ENCODE measurements around the gene CDK4.

The CDK4 gene

DNA sequence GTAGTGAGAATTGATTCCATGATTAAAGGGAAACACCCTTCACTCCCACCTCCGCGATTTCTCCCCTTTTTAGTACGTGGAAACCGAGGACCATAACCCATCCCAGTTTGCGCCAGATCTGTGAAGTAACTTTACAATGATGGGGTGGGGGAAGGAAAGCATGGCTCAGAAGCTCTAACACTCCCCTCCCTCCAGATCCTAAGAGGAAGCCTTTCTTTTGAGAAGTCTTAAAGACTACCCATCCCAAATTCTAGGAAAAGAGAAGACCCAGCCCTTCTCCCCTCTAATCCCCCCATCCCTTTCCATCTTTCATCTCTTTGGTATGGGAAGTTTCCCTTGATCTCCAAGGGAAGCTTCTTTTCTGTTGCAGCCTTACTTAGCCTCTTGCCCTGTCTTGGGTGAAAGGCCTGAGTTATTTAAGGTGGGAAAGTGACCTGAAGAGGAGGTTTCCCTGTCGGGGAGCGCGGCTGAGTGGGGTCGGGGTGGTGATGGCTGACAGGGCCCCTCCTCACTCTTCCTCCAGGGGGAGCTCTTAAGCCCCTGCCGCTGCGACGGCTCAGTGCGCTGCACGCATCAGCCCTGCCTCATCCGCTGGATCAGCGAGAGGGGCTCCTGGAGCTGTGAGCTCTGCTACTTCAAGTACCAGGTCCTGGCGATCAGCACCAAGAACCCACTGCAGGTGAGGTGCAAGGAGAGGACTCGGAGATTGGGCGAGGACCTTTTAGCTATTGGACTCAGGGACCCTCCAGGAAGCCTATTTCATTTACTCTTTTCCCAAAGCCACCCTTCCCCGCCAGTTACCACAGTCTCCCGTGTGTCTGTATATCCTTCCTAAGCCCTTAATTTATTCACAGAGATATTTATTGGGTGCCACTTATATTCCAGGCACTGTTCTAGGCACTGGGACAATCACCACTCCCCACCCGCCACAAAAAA is 4.6 kb upstream of the CDK4 start:
- peak; percentile 70 for DNase-seq (ENCODE audit: low read depth)

DNA sequence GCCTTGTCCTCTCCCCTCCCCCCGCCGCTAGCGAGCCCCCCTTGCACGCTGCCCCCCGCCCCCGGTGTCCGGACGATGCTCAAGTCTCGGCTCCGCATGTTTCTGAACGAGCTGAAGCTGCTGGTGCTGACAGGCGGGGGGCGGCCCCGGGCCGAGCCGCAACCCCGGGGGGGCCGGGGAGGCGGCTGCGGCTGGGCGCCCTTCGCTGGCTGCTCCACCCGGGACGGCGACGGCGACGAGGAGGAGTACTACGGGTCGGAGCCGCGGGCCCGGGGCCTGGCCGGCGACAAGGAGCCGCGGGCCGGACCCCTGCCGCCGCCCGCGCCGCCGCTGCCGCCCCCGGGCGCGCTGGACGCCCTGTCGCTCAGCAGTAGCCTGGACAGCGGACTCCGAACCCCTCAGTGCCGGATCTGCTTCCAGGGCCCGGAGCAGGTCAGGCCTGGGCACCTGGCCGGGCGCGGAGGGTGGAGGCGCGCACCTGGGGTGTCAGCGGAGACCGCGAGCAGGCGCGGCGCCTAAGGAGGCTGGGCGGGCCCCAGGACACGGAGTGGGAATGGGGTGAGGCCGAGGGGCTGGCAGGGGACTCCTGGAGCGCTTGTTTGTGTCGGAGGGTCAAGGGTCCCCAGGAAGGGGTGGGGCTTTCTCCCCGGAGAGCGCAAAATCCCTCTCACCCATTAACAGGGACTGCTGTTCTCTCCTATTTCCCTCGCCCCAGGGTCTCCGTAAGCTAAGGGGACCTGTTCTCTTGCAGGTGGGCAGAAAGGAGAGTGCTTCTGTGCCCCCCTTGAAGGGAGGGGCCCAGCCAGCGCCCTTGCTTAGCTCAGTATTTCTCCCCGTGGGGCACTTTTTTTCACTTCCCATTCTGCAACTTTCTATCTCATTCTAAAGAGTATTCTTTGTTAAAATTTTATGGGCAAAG is 3.6 kb upstream of the CDK4 start:
- DNase-seq (ENCODE audit: low read depth) = no peak

- no peak for DNase-seq (ENCODE audit: low read depth)
Observed at GRCh38 chr12:57755194-57755453, 3.0 kb upstream of the CDK4 start.

DNA sequence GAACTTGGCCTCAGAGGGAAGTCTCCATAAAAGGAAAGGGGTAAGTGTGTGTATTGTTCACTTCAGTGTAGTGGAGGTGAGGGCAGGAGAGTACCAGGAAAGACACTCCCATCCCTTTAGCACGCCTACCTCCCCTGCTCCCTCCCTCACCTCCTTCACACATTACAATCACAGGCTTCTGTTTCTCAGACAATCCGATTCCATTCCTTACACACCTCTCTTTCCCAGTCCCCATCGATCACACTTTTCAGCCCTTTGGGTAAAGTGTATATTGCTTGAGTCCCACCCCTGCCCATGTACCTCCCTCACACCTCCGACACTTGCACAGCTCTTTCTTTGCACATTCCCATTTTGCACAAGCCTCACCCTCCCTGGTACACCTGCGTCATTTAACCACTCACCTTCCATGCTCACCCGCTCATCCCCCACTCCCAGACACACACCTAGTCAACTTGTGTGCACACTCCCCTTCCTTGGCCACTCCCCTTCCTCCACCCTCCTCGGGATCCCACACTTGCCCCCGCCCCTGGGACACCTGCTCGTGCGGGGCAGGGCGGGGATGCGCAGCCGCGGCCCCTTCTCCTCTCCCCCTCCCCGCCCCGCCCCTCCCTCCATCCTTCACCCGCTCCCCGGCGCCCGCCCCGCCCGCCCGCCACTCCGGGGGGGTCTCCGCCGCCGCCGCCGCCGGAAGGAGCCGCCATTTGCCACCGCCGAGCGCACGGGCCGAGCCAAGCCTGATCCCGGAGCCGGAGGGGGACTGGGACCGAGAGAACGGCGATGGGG is 2.5 kb upstream of the CDK4 start, which contains the start of gene MARCHF9:
MARCHF9 (plus strand) TSS at position 693 of the 783 bp plus-strand sequence. CDS start 426 bp downstream, outside the sequence.
- peak; percentile 82 for DNase-seq (ENCODE audit: low read depth)

DNA sequence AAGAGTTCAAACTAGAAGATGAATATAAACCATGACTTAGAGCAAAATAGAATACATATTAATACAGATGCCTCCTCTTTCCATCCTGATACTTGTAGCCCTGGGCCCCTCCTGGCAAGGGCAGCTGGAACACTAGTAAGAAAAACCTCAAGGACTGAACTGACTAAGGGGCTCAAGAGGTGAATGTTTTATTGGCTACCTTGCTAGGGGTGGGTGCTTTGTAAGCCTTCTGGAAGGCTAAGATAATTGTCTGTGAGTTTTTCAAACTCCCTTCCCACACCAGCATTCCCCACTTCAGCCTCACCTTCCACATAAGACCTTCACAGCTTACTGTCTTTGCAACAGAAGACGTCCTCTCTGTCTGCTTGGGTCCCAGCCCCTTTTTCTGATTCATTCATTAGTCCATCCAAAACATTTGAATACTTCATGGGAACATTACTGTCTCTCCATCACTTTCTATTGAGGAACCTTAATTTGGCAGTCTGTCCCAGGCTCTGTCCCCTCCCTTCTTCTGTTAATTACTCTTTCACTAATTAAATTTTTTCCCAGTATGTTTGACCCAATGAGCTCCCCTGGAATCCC is 1.7 kb upstream of the CDK4 start:
- no peak for DNase-seq (ENCODE audit: low read depth)

DNA sequence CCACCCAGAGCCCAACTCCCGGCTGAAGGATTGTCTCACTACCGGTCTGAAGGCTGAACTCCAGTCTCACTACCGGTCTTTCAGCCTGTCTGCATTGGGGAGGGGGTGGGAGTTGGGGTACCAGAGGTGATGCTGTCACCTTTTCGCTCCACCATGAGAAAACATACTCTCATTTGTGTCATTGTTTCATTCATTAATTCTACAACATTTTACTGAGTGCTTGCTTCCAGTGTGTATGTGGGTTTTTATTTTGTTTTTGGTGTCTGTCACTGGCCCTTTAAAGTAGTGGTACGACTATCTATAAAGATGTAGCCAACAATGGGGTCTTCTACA is 524 bp upstream of the CDK4 start:
- no peak for DNase-seq (ENCODE audit: low read depth)

DNA sequence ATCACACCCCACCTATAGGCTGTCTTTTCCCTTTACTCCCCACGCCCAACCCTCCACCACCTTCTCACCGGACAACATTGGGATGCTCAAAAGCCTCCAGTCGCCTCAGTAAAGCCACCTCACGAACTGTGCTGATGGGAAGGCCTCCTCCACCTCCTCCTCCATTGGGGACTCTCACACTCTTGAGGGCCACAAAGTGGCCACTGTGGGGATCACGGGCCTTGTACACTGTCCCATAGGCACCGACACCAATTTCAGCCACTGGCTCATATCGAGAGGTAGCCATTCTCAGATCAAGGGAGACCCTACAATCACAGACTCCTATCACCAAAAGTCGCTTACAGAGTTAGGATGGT is 700 bp downstream of the CDK4 start:
- DNase-seq (ENCODE audit: low read depth) = no peak

GRCh38 chr12:57750561-57751431 is 1.3 kb downstream of the CDK4 start:
- no peak for DNase-seq (ENCODE audit: low read depth)

- no peak for DNase-seq (ENCODE audit: low read depth)
Observed at GRCh38 chr12:57749061-57749460, 3.0 kb downstream of the CDK4 start.

- no peak for DNase-seq (ENCODE audit: low read depth)
Observed at GRCh38 chr12:57746025-57746424, 6.1 kb downstream of the CDK4 start.

DNA sequence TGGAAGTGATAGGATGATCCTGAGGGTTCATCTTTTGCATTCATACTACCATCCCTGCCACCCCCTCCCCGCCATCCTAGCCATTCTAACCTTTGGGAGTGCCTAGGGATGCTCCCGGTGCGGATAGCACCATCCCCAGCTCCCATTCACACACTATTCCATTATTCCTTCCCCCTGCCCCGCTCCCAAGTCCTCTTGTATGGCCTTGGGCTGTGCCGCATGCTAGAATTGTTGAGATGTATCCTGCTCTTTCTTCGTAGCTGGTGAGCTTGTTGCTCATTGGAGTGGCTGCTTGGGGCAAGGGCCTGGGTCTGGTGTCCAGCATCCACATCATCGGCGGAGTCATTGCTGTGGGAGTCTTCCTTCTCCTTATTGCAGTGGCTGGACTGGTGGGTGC is 6.6 kb downstream of the CDK4 start:
- no peak for DNase-seq (ENCODE audit: low read depth)

DNA sequence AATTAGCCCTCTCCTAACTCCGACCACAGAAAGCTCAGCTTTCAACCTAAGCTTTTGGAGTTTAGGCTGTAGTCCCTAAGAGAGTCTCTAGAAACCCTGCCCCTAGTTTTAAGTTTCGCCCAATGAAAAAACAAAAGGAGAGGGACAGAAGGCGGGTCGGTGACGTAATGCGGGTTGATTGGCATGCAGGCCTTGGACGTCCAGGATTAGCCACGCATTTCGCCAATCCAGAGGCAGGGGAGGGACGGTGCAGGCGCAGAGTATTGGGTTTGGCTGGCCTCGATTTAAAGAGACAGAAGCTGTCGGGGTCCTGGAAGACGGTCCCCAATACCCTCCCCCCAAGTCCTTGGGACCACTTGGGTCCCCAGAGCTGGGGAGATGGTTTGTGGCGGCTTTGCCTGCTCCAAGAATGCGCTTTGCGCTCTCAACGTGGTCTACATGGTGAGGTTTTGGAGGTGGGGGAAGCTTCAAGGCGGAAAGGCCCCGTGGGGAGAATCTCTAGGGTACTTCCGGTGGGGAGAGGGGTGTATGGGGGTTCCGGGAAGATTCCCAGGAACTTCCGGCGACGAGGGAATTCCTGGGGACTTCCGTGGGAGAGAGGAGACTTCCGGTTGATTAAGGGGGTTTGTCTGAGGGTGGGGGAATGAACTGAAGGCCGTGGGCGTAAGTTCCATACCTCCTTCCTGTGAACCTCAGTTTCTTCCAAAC is 7.2 kb downstream of the CDK4 start, which contains the start of gene TSPAN31:
TSPAN31 (plus strand) TSS at position 263 of the 708 bp plus-strand sequence; CDS start at position 379, 116 bp downstream.
- DNase-seq (ENCODE audit: low read depth) = peak; percentile 90

DNA sequence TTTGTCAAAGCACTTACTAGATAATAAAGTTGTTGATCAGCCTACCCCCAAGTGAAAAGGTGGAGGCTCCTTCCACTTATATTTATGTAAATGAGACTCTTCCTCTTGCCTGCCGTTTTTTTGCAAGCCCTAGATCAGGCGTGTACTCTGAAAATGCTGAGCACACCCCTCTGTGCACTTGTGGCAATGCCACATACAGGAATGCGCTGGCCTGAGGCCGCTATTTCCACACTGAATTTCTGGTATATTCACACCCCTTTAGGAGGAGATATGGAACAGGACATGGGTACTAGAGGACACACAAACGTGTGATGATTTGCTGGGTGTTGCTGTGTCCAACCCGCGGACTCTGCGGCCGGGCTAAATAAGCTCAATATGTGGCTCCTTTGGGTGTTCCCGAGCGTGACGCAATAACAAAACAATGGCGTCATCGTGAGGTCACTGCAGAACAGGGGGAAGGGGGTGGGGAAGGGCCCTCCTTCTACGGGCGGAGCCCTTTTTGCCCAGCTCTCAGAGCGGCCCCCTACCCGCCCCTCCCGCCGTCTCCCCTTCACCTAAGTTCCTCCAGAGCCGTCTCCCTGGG is 7.8 kb downstream of the CDK4 start:
- peak; percentile 72 for DNase-seq (ENCODE audit: low read depth)

- DNase-seq (ENCODE audit: low read depth) = no peak
Observed at GRCh38 chr12:57743769-57744168, 8.3 kb downstream of the CDK4 start.

DNA sequence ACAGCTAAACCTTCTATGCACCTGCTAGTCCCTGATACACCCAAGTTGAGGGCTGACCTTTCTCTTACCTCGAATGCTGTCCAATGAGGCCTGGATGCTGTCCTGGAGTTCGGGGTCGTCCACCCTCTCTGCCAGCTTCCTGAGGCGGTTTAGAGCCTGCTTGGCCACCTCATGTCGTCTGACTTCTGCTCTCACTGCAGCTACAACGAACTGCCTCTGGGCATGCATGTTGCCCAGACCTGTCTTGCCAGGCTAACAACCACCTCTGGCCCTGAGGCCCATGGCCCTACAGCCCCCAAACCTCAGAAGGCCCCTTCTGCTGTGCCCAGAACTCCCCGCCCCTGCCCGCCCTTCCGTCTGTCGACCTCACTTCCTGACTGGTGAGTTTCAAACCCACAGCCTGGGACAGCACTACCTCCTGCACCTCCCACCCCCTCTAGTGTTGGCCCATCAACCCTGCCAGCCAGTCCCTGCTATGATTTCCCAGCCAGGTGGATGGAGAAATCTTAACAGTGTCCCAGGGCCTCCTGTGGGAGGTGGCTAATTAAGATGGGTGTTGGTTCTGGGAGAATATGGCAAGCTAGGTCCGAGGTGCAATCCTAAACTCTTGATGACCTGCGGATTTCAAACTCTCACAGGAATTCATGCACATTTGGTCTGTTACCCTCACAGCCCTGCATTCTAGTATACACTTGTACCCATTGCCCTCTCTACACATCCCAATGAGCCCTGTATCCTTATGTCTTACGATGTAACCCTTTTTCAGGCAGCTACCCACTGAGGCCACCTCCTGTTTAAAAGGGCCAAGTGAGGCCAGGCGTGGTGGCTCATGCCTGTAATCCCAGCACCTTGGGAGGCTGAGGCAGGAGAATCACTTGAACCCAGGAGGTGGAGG is 10.0 kb downstream of the CDK4 start:
- DNase-seq (ENCODE audit: low read depth) = peak; percentile 68

DNA sequence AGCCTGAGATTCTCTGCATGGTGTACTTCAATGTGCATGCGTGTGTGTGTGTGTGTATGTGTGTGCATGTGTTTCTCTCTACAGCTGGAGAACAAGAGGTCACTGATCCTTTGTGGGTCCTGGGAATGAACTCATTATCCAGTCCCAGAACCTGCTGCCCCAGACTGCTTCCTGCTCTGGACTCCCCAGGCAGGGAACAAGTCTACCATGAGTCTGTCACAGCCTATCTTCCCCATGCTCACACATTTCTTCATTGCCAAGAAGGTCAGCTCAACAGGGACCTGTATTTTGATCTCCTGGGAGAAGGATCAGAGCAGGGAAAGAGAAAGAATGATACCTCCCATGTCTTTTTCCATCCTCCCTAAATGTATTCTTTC is 10.7 kb downstream of the CDK4 start:
- DNase-seq (ENCODE audit: low read depth) = no peak

DNA sequence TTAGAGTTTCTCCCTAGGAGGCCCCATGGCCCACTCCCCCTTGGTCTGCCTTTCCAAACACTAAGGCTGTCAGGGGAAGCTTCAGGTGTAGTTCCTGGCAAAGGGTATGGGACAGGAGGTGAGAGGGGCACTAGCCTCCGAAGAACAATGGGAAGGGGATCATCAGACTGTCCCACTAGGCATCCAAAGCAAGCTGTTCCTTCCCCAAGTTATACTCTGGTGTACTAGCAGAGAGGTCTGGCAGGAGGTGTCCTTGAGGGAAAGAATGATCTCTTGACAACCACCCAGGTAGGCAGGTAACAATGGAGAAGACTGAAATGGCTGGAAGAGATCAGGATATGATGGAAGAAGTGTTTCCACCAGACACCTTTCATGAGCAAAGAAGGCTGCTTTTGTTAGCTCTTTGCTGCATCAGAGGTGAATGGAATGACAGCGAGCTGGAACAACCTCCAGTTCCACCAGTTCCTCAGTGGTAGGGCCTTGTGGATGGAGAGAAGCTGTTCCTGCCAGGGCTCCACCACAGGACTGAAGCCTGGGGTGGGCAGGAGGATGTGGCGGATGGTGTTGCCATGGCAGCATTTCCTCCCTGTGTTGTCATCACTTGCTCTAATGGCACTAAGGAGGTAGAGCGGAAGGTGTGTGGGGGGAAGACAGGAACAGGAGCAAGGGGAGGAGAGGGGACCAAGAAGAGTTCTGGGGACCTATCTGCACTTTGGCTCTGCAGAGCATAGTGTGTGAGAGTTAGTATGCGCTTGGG is 11.3 kb downstream of the CDK4 start:
- peak; percentile 59 for DNase-seq (ENCODE audit: low read depth)

DNA sequence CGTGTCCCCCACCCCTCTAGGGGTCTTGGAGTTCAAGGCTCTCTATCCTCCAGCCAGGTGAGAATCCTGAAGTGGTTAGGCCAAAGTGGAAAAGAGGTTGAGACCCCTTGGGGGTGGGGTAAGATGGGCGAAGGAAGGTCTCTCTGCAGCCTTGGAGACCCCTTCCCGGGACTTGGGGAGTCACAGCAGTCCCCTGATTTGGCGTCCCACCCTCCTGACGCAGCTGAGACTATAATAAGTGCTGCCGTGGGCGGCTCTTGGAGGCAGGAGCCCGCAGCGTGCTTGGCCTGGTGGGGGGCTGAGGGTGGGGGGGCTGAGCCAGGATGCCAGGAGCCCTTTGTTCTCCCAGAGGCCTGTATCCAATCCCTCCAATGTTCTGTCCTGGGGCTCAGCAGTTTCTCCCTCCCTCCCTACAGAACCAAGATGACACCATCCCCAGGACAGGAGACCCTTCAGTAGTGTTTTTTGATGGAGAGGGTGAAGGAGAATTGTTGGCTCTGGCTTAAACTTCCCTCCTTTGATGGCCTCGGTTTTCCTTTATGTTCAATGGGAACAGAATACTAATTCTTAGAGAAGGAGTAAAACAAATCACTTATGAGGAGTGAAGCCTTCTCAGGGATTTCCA is 12.1 kb downstream of the CDK4 start:
- DNase-seq (ENCODE audit: low read depth) = no peak

All from activated T-cell treated with anti-CD3 and anti-CD28 coated beads for 48 hours (primary cell).